Measurements from ENCODE around the gene SESTD1.

- TF ChIP-seq EZH2 (IDR thresholded peaks at IDR 0.05; ENCODE audit: low read length, missing control alignments): no peak
- TF ChIP-seq CTCF (conservative IDR thresholded peaks at IDR 0.05 in 1 of 2, IDR thresholded peaks at IDR 0.05 in 1 of 2; ENCODE audit: low read depth in 1 of 2, low read length in 2 of 2): no peak
These were observed 84.9 kb downstream of the SESTD1 start for GRCh38 chr2:179179719-179180118.

All from fibroblast of lung (primary cell).